ENCODE results near the gene CDKN2B-AS1.

- TF ChIP-seq CTCF (IDR thresholded peaks at IDR 0.05) (no peak), EZH2 (IDR thresholded peaks at IDR 0.05; ENCODE audit: borderline replicate concordance, insufficient read depth, low read depth, low read length, poor library complexity, severe bottlenecking) (no peak)
These were observed 10.5 kb upstream of the CDKN2B-AS1 start for GRCh38 chr9:21984101-21984500.
